Spleen (tissue), 11 donors: ENCODE measurements around the gene BCL11B. TPM values are rescaled to one million over a fixed set of nuclear protein-coding genes. Genes with fewer than 3 reads are reported as not detected.
A peak's percentile ranks its signal among the peaks of the same experiment; 100 is the strongest.

ENCODE experiments used
- DNase-seq: peaks from one replicate; pipeline ENCODE4 v3.0.0-alpha.2; 2020
- H3K27ac ChIP-seq, 8 donors: fragments of 200-600 bp; sonication (generic) in 7 of 8; 1 replicate in 4 of 8; 2 replicates in 4 of 8; pipeline versions ENCODE4 v1.5.0 to v1.8.0; 2016 to 2021; ENCODE audit warnings: inconsistent platforms in 4 of 8, mild to moderate bottlenecking in 4 of 8, moderate library complexity in 1 of 8
- H3K27me3 ChIP-seq, 7 donors: fragments of 200-600 bp; sonication (generic) in 6 of 7; replicated peaks in 1 of 7; 1 replicate in 4 of 7; 2 replicates in 3 of 7; pipeline versions ENCODE4 v1.5.0 to v1.8.0; 2016 to 2021; ENCODE audit warnings: inconsistent platforms in 3 of 7, mild to moderate bottlenecking in 1 of 7
- H3K36me3 ChIP-seq, 6 donors: fragments of 200-600 bp; sonication (generic) in 5 of 6; 1 replicate in 4 of 6; 2 replicates in 2 of 6; pipeline versions ENCODE4 v1.5.0 to v1.8.0; 2016 to 2021; ENCODE audit warnings: inconsistent platforms in 2 of 6
- H3K4me1 ChIP-seq, 6 donors: fragments of 200-600 bp; sonication (generic) in 5 of 6; 1 replicate in 3 of 6; 2 replicates in 3 of 6; pipeline versions ENCODE4 v1.5.0 to v1.8.0; 2016 to 2021; ENCODE audit warnings: inconsistent platforms in 3 of 6
- H3K4me3 ChIP-seq, 8 donors: fragments of 200-600 bp; sonication (generic) in 7 of 8; 1 replicate in 4 of 8; 2 replicates in 4 of 8; pipeline versions ENCODE4 v1.5.0 to v1.8.0; 2016 to 2021; ENCODE audit warnings: inconsistent platforms in 4 of 8, mild to moderate bottlenecking in 4 of 8, moderate library complexity in 2 of 8
- H3K9me3 ChIP-seq, 8 donors: fragments of 200-600 bp; sonication (generic) in 7 of 8; 1 replicate in 4 of 8; 2 replicates in 4 of 8; pipeline versions ENCODE4 v1.5.0 to v1.8.0; 2016 to 2021; ENCODE audit warnings: inconsistent platforms in 4 of 8
- CTCF ChIP-seq, 11 experiments: fragments of 200-600 bp in 7 of 11; fragments of 450-650 bp in 4 of 11; sonication (generic) in 4 of 11; IDR thresholded peaks in 8 of 11; conservative IDR thresholded peaks in 3 of 11; 1 replicate in 7 of 11; 2 replicates in 4 of 11; pipeline versions ENCODE4 v1.4.0 to v1.8.0; 2016 to 2021; ENCODE audit warnings: antibody characterized with exemption in 11 of 11, inconsistent platforms in 4 of 11, mild to moderate bottlenecking in 1 of 11
- POLR2A ChIP-seq, 3 donors: fragments of 450-650 bp; IDR thresholded peaks; one replicate each; pipeline ENCODE4 v1.5.1; 2017; ENCODE audit warnings: antibody characterized with exemption in 3 of 3, mild to moderate bottlenecking in 1 of 3
- POLR2AphosphoS5 ChIP-seq, 3 donors: sonication (generic); formaldehyde crosslinking; IDR thresholded peaks; one replicate each; pipeline ENCODE4 v1.5.1; 2017; ENCODE audit warnings: antibody characterized with exemption in 3 of 3
- WGBS, 5 donors: extraction: QIAGEN DNeasy Blood & Tissue Kit in 3 of 5; methylation state at CpG; one replicate each; pipeline versions ENCODE4 v1.1.5 to v1.1.7; 2013 to 2018; 5-methylcytosine and 5-hydroxymethylcytosine counted together
- intact Hi-C: fragments of 100-400 bp; cut with DNase I; formaldehyde crosslinking; loops from one replicate; pipeline ENCODE4 v1.15.0; 2023; ENCODE audit warnings: low total_unique reads
- polyA plus RNA-seq, 3 donors: library from polyadenylated mRNA; stranded (reverse); fragments of 200-250 nt; gene quantifications; one replicate each; pipeline ENCODE4 v1.2.1, GENCODE V29; 2013
- total RNA-seq, 7 donors: library from RNA; depleted of rRNA in 3 of 7; stranded (reverse); fragments of >200 nt in 3 of 7; fragmentation: NEBNext Ultra II Directional in 4 of 7; extraction: Animal tissue kit (Norgen Biotek cat#: 25700) in 4 of 7; gene quantifications; one replicate each; pipeline versions ENCODE4 v1.1.0 to v1.2.1, GENCODE V29; 2016 to 2021
- donor health status: healthy with polysubstance abuse.
- donor health status: DM: no; HTN: no; CAD: no; lungs with moderate emphysema.
- donor health status: DM: no; HTN: no; CAD: no.
- donor health status: Bipolar disorder and iron deficiency.
- donor health status: healthy.
- donor health status: DM: no; HTN: no; CAD: no.
- donor health status: DM: yes; HTN: yes; CAD: no.

The BCL11B gene
- total and polyA plus RNA-seq, 10 donors, result 0.74 to 21.1 (median 11.4) TPM

GRCh38 chr14:99318959-99319295 is 46.9 kb upstream of the BCL11B start:
- H3K4me3 ChIP-seq, result no peak overlapping the region
- intact Hi-C loops, result no loop called here
- peaks cover 0 to 44% (median 0%) of the 10 kb centered on the region in 7 donors for H3K27me3 ChIP-seq
- DNase-seq, result peak; percentile 48
- no peaks in the 10 kb centered on the region for H3K9me3 ChIP-seq
- H3K27ac ChIP-seq, result no peak overlapping the region
- H3K4me1 ChIP-seq, result peaks cover 0 to 12% (median 7%) of the 10 kb centered on the region in 6 donors
- no peak for TF ChIP-seq POLR2AphosphoS5 (IDR thresholded peaks at IDR 0.05)
- TF ChIP-seq POLR2A (IDR thresholded peaks at IDR 0.05), result no peak
- no peak for TF ChIP-seq CTCF (IDR thresholded peaks at IDR 0.05 in 8 of 11, conservative IDR thresholded peaks at IDR 0.05 in 3 of 11)
- H3K36me3 ChIP-seq, result no peaks in the 10 kb centered on the region
- 73 to 92% (median 84%) methylated on average over 5 to 6 of the region's 6 CpGs for WGBS, 5 donors

GRCh38 chr14:99318091-99318958 is 46.3 kb upstream of the BCL11B start:
- TF ChIP-seq POLR2AphosphoS5 (IDR thresholded peaks at IDR 0.05) (no peak), CTCF (IDR thresholded peaks at IDR 0.05 in 8 of 11, conservative IDR thresholded peaks at IDR 0.05 in 3 of 11) (no peak), POLR2A (IDR thresholded peaks at IDR 0.05) (no peak)
- intact Hi-C loops, result no loop called here
- peaks cover 0 to 12% (median 7%) of the 10 kb centered on the region in 6 donors for H3K4me1 ChIP-seq
- no peak overlapping the region for H3K4me3 ChIP-seq
- WGBS, 5 donors, result 54 to 76% (median 69%) methylated on average over 11 to 13 of the region's 13 CpGs
- peaks cover 0 to 44% (median 0%) of the 10 kb centered on the region in 7 donors for H3K27me3 ChIP-seq
- no peak overlapping the region for H3K27ac ChIP-seq
- peak; percentile 54 for DNase-seq
- no peaks in the 10 kb centered on the region for H3K9me3 ChIP-seq
- no peaks in the 10 kb centered on the region for H3K36me3 ChIP-seq

GRCh38 chr14:99317231-99318090 is 45.5 kb upstream of the BCL11B start:
- WGBS, 5 donors, result 76 to 86% (median 84%) methylated on average over 9 of the region's 9 CpGs
- H3K27me3 ChIP-seq, result peaks cover 0 to 44% (median 0%) of the 10 kb centered on the region in 7 donors
- H3K36me3 ChIP-seq, result no peaks in the 10 kb centered on the region
- TF ChIP-seq POLR2AphosphoS5 (IDR thresholded peaks at IDR 0.05) (no peak), POLR2A (IDR thresholded peaks at IDR 0.05) (no peak)
- H3K27ac ChIP-seq, result no peak overlapping the region
- DNase-seq, result peak; percentile 41
- intact Hi-C loops, result no loop called here
- H3K4me3 ChIP-seq, result no peak overlapping the region
- H3K9me3 ChIP-seq, result peaks cover 0 to 3% (median 0%) of the 10 kb centered on the region in 8 donors
- peaks cover 0 to 12% (median 7%) of the 10 kb centered on the region in 6 donors for H3K4me1 ChIP-seq

- Histone ChIP-seq H3K27ac (no peak overlapping the region), H3K4me1 (peaks cover 0 to 12% (median 7%) of the 10 kb centered on the region in 6 donors), H3K27me3 (peaks cover 0 to 44% (median 0%) of the 10 kb centered on the region in 7 donors), H3K36me3 (no peaks in the 10 kb centered on the region), H3K9me3 (peaks cover 0 to 12% (median 0%) of the 10 kb centered on the region in 8 donors), H3K4me3 (no peak overlapping the region)
- intact Hi-C loops, result no loop called here
- DNase-seq, result peak; percentile 58
- no peak for TF ChIP-seq CTCF (IDR thresholded peaks at IDR 0.05 in 8 of 11, conservative IDR thresholded peaks at IDR 0.05 in 3 of 11)
- TF ChIP-seq POLR2AphosphoS5 (IDR thresholded peaks at IDR 0.05), result no peak
- TF ChIP-seq POLR2A (IDR thresholded peaks at IDR 0.05), result no peak
- WGBS, 5 donors, result 84 to 93% (median 90%) methylated on average over 13 to 18 of the region's 18 CpGs
Observed at GRCh38 chr14:99316281-99317163, 44.5 kb upstream of the BCL11B start.
